HepG2 (cell line): ENCODE results near the gene XXYLT1. TPM values are rescaled to one million over a fixed set of nuclear protein-coding genes. Genes with fewer than 3 reads are reported as not detected.

Experiments used
- ATAC-seq: fragments of 200-7000 bp; cut with Tn5 transposase; 3 replicates; pipeline ENCODE4 v1.9.1; 2020; ENCODE audit warnings: mild to moderate bottlenecking, moderate library complexity
- BruUV-seq: library from RNA; stranded (reverse); fragments of 400-500 nt; replicated peaks from 2 replicates; lab custom pipeline; 2021; lab: Mats Ljungman, UMichigan
- CTCF ChIA-PET: fragments of 300-600 bp; formaldehyde crosslinking; extraction: SDS; loops from one replicate; lab custom pipeline; 2021; ENCODE audit warnings: low total read pairs, inconsistent platforms, low intra/inter-chr PET ratio; lab: Yijun Ruan, JAX
- POLR2A ChIA-PET: fragments of 350-600 bp; sonication (Branson Sonifier 250); formaldehyde crosslinking; loops from one replicate; lab custom pipeline; 2020; ENCODE audit warnings: antibody characterized with exemption, inconsistent platforms; lab: Yijun Ruan, JAX
- DNase-seq: peaks from one replicate; pipeline ENCODE4 v3.0.0-alpha.2; 2015; ENCODE audit warnings: low spot score
- FAIRE-seq: peaks from 3 replicates; lab custom pipeline; 2011; peaks lifted over from hg19 to GRCh38; lab: Jason Lieb, UNC
- H2AFZ ChIP-seq: one replicate; pipeline ENCODE4 v1.6.1; 2011; ENCODE audit warnings: low read length, inconsistent platforms
- H3K27ac ChIP-seq: fragments of 300-600 bp; 3 replicates; pipeline ENCODE4 v1.8.0; 2011; ENCODE audit warnings: mixed run types, mild to moderate bottlenecking, mixed read lengths, low read length, inconsistent platforms; ENCODE audit not compliant: insufficient read depth; ENCODE audit errors: extremely low read length
- H3K27me3 ChIP-seq, 2 experiments: fragments of 200-600 bp in 1 of 2; 2 replicates in 1 of 2; 3 replicates in 1 of 2; pipeline versions ENCODE4 v1.6.0 to v1.8.0; 2011; ENCODE audit warnings: low read length in 2 of 2, mild to moderate bottlenecking in 2 of 2, moderate library complexity in 2 of 2, inconsistent platforms in 1 of 2; ENCODE audit not compliant: insufficient read depth in 2 of 2, control insufficient read depth in 1 of 2
- H3K36me3 ChIP-seq, 2 experiments: fragments of 200-600 bp in 1 of 2; replicated peaks in 1 of 2; 2 replicates in 1 of 2; 3 replicates in 1 of 2; pipeline versions ENCODE4 v1.5.1 to v1.8.0; 2011; ENCODE audit warnings: low read length in 2 of 2, inconsistent platforms in 1 of 2; ENCODE audit not compliant: insufficient read depth in 2 of 2, control insufficient read depth in 1 of 2
- H3K4me1 ChIP-seq: 2 replicates; pipeline ENCODE4 v1.5.1; 2012; ENCODE audit warnings: low read length, inconsistent platforms; ENCODE audit not compliant: insufficient read depth
- H3K4me2 ChIP-seq: 2 replicates; pipeline ENCODE4 v1.6.0; 2011; ENCODE audit warnings: low read depth, low read length, inconsistent platforms
- H3K4me3 ChIP-seq, 3 experiments: fragments of 200-600 bp in 1 of 3; sonication (generic), shearing (Covaris generic) in 1 of 3; replicated peaks in 1 of 3; 2 replicates each; pipeline ENCODE4 v1.5.1; 2011 to 2016; ENCODE audit warnings: low read length in 3 of 3, inconsistent platforms in 2 of 3, low read depth in 2 of 3, mild to moderate bottlenecking in 2 of 3, control low read depth in 1 of 3, mixed read lengths in 1 of 3; ENCODE audit not compliant: insufficient read depth in 1 of 3
- H3K79me2 ChIP-seq: one replicate; pipeline ENCODE4 v1.6.1; 2011; ENCODE audit warnings: low read length, inconsistent platforms; ENCODE audit not compliant: insufficient read depth
- H3K9ac ChIP-seq: 2 replicates; pipeline ENCODE4 v1.6.0; 2011; ENCODE audit warnings: mild to moderate bottlenecking, low read depth, low read length, inconsistent platforms; ENCODE audit not compliant: insufficient read depth
- H3K9me3 ChIP-seq: 2 replicates; pipeline ENCODE4 v1.5.1; 2012; ENCODE audit warnings: mild to moderate bottlenecking, low read length
- H4K20me1 ChIP-seq: 2 replicates; pipeline ENCODE4 v1.6.0; 2011; ENCODE audit warnings: inconsistent platforms, mild to moderate bottlenecking, low read length, moderate library complexity; ENCODE audit not compliant: insufficient read depth
- CBX1 ChIP-seq: IDR thresholded peaks from one replicate; pipeline ENCODE4 v1.6.1; 2016; ENCODE audit warnings: antibody characterized with exemption, low read depth
- ELF3 ChIP-seq: IDR thresholded peaks from 2 replicates; pipeline ENCODE4 v1.6.1; 2016; ENCODE audit warnings: missing genetic modification reagents, missing compliant biosample characterization
- FOXJ3 ChIP-seq: sonication (generic); formaldehyde crosslinking; IDR thresholded peaks from 2 replicates; pipeline ENCODE4 v1.4.0; 2020; ENCODE audit warnings: missing genetic modification reagents, mild to moderate bottlenecking, borderline replicate concordance
- HNRNPUL1 ChIP-seq: fragments of 200-400 bp; formaldehyde crosslinking; IDR thresholded peaks from 2 replicates; pipeline ENCODE4 v1.6.1; 2017; ENCODE audit warnings: low read depth, mild to moderate bottlenecking, low read length, moderate library complexity
- NFIB ChIP-seq: sonication (generic); formaldehyde crosslinking; IDR thresholded peaks from 2 replicates; pipeline ENCODE4 v1.9.0; 2021; ENCODE audit warnings: missing genetic modification reagents, mild to moderate bottlenecking, borderline replicate concordance
- SMAD1 ChIP-seq: sonication (generic); formaldehyde crosslinking; IDR thresholded peaks from 2 replicates; pipeline ENCODE4 v1.4.0; 2020; ENCODE audit warnings: missing genetic modification reagents, low read depth, mild to moderate bottlenecking, borderline replicate concordance
- TBL1XR1 ChIP-seq: fragments of 150-350 bp; IDR thresholded peaks from 2 replicates; pipeline ENCODE4 v1.6.1; 2014; ENCODE audit warnings: borderline replicate concordance, low read length; ENCODE audit not compliant: partially characterized antibody
- ZBTB42 ChIP-seq: sonication (generic); formaldehyde crosslinking; IDR thresholded peaks from 2 replicates; pipeline ENCODE4 v1.5.0; 2020; ENCODE audit warnings: mild to moderate bottlenecking, missing genetic modification reagents
- ZNF205 ChIP-seq: IDR thresholded peaks from 2 replicates; pipeline ENCODE4 v1.6.1; 2018; ENCODE audit warnings: missing biosample characterization, missing genetic modification reagents
- ZNF230 ChIP-seq: sonication (generic); formaldehyde crosslinking; IDR thresholded peaks from 2 replicates; pipeline ENCODE4 v1.4.0; 2020; ENCODE audit warnings: mild to moderate bottlenecking, missing genetic modification reagents
- ZNF354B ChIP-seq: sonication (generic); formaldehyde crosslinking; IDR thresholded peaks from 2 replicates; pipeline ENCODE4 v1.8.0; 2022; ENCODE audit warnings: mild to moderate bottlenecking, missing genetic modification reagents
- WGBS: methylation state at CpG from one replicate; pipeline ENCODE4 v1.1.6; 2017; ENCODE audit warnings: low lambda C conversion rate; 5-methylcytosine and 5-hydroxymethylcytosine counted together
- in situ Hi-C: cut with HindIII; loops from 2 replicates; pipeline ENCODE4 v1.10.0; 2017; ENCODE audit warnings: low pct_unique_long_range_greater_than_20kb; ENCODE audit not compliant: extremely low pct_ligation_motif_present
- intact Hi-C: fragments of 100-400 bp; cut with micrococcal nuclease; formaldehyde crosslinking; loops from one replicate; pipeline ENCODE4 v1.10.0; 2022; ENCODE audit not compliant: unreplicated experiment
- polyA plus RNA-seq, 8 experiments: library from polyadenylated mRNA; depleted of rRNA in 3 of 8; stranded (reverse) in 7 of 8; unstranded in 1 of 8; fragments of >200 nt; fragmentation: Illumina TruSeq in 4 of 8; extraction: Trizol in 4 of 8; gene quantifications; 2 replicates each; pipeline versions ENCODE4 v1.2.1 to v1.2.3, GENCODE V29; 2011 to 2016; ENCODE audit warnings: low read depth in 4 of 8, missing spikeins in 1 of 8, mixed read lengths in 1 of 8; ENCODE audit not compliant: insufficient read depth in 1 of 8
- total RNA-seq, 5 experiments: library from RNA; depleted of rRNA; stranded (reverse); fragments of >200 nt; fragmentation: Illumina TruSeq; extraction: Trizol; gene quantifications; 2 replicates each; pipeline ENCODE4 v1.2.3, GENCODE V29; 2016; ENCODE audit warnings: low read depth in 1 of 5
- TF ChIP-seq, protein P1 (sequence below), 2 experiments: sonication (generic) in 1 of 2; formaldehyde crosslinking in 1 of 2; IDR thresholded peaks; 2 replicates each; pipeline versions ENCODE4 v1.4.0 to v1.6.1; 2018 to 2020; ENCODE audit warnings: missing genetic modification reagents in 2 of 2, borderline replicate concordance in 1 of 2, low read depth in 1 of 2, mild to moderate bottlenecking in 1 of 2, missing biosample characterization in 1 of 2
- TF ChIP-seq, protein P2 (sequence below): sonication (generic); formaldehyde crosslinking; IDR thresholded peaks from 2 replicates; pipeline ENCODE4 v1.8.0; 2022; ENCODE audit warnings: low read depth, missing genetic modification reagents
- TF ChIP-seq, protein P3 (sequence below): sonication (generic); formaldehyde crosslinking; IDR thresholded peaks from 2 replicates; pipeline ENCODE4 v1.5.0; 2020; ENCODE audit warnings: missing genetic modification reagents, mild to moderate bottlenecking, borderline replicate concordance

XXYLT1 gene
- total and polyA plus RNA-seq, 2 of the 13 experiments (the other 11 are each of a cell fraction or from before 2014, with no cell fraction given): 17.7 to 19.0 TPM

DNA sequence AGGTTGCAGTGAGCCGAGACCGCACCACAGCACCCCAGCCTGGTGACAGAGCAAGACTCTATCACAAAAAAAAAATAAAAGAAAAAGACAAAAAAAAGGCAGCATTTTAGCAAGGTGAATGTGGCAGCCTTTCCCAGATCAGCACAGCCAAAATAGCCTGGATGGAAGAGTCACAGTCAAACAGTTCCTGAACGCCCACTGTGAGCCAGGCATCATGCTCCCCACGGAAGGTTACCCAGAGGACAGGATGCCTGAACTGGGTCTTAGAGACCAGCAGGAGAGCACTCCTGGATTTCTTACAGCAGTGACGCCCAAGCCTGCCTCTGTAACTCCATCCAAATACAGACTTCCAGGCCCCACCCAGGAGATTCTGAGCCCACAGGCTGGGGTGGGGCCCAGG lies 4.5 kb downstream of the XXYLT1 start (continued):
- TF ChIP-seq HNRNPUL1 (no peak), ZNF230 (CRISPR knock-in tag) (no peak), ZBTB42 (CRISPR knock-in tag) (no peak), FOXJ3 (no peak)
- TF ChIP-seq, protein P1, sequence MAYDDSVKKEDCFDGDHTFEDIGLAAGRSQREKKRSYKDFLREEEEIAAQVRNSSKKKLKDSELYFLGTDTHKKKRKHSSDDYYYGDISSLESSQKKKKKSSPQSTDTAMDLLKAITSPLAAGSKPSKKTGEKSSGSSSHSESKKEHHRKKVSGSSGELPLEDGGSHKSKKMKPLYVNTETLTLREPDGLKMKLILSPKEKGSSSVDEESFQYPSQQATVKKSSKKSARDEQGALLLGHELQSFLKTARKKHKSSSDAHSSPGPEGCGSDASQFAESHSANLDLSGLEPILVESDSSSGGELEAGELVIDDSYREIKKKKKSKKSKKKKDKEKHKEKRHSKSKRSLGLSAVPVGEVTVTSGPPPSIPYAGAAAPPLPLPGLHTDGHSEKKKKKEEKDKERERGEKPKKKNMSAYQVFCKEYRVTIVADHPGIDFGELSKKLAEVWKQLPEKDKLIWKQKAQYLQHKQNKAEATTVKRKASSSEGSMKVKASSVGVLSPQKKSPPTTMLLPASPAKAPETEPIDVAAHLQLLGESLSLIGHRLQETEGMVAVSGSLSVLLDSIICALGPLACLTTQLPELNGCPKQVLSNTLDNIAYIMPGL (CRISPR knock-in tag; IDR thresholded peaks at IDR 0.05; ENCODE audit: borderline replicate concordance in 1 of 2, low read depth in 1 of 2): no peak
- TF ChIP-seq, protein P2, sequence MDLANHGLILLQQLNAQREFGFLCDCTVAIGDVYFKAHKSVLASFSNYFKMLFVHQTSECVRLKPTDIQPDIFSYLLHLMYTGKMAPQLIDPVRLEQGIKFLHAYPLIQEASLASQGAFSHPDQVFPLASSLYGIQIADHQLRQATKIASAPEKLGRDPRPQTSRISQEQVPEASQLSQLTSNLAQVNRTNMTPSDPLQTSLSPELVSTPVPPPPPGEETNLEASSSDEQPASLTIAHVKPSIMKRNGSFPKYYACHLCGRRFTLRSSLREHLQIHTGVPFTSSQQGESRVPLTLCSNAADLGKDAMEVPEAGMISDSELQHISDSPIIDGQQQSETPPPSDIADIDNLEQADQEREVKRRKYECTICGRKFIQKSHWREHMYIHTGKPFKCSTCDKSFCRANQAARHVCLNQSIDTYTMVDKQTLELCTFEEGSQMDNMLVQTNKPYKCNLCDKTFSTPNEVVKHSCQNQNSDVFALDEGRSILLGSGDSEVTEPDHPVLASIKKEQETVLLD (CRISPR knock-in tag): no peak
- TF ChIP-seq, protein P3, sequence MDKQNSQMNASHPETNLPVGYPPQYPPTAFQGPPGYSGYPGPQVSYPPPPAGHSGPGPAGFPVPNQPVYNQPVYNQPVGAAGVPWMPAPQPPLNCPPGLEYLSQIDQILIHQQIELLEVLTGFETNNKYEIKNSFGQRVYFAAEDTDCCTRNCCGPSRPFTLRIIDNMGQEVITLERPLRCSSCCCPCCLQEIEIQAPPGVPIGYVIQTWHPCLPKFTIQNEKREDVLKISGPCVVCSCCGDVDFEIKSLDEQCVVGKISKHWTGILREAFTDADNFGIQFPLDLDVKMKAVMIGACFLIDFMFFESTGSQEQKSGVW (CRISPR knock-in tag): no peak

DNA sequence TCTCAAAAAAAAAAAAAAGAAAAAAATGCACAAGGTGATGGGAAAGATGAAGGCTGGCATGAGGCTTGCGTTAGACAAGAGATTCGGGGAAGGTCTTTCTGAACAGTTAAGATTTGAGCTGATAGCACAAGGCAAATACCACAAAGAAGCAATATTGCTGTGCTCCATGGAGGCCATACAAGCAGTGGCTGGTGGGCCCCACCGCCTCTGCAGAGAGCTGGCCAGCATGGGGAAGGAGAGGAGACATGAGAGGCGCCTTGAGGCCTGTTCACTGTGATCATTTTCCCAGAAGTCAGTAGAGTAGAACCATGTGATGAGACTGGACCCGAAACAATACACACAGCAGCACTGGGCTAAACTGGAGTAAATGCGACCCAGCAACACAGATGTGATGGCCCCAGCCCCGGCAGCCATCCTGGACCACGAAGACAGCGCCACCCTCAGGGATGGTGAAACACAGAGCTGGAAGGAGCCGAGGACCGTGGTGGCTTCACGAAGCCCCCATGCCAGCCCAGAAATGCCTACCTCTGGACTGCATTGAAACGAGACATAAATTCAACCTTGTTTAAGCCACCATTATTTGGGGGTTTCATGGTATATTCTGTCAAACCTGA lies 5.5 kb downstream of the XXYLT1 start:
- Histone ChIP-seq H2AFZ (no peak overlapping the region), H4K20me1 (no peaks in the 10 kb centered on the region), H3K4me2 (no peak overlapping the region), H3K27ac (no peak overlapping the region), H3K27me3 (no peaks in the 10 kb centered on the region; a peak in 1 of 5 replicates), H3K4me3 (no peak overlapping the region), H3K9me3 (no peaks in the 10 kb centered on the region), H3K9ac (no peak overlapping the region), H3K79me2 (peaks cover 46% of the 10 kb centered on the region), H3K36me3 (peaks cover 9 to 28% of the 10 kb centered on the region in 2 experiments; a peak in 4 of 5 replicates), H3K4me1 (peaks cover 46% of the 10 kb centered on the region)
- in situ Hi-C loops (no loop called here), intact Hi-C loops (no loop called here)
- no TSS peak for BruUV-seq
- ChIA-PET CTCF (no interaction called here), POLR2A (no interaction called here)
- 95% methylated on average over 10 of the region's 13 CpGs for WGBS
- ATAC-seq (no peak), FAIRE-seq (no peak), DNase-seq (no peak)
- TF ChIP-seq TBL1XR1: no peak
- no peak for TF ChIP-seq ZNF205 (CRISPR knock-in tag)
- no peak for TF ChIP-seq NFIB (CRISPR knock-in tag)
- no peak for TF ChIP-seq SMAD1 (CRISPR knock-in tag)
- no peak for TF ChIP-seq ZNF354B (CRISPR knock-in tag)
- no peak for TF ChIP-seq CBX1
- no peak for TF ChIP-seq ELF3 (CRISPR knock-in tag)
